Embryonic facial prominence (tissue), 1 donor: Measurements from ENCODE around the gene TNNC2.
A peak's percentile ranks its signal among the peaks of the same experiment; 100 is the strongest.
"Not testable (repeated sequence)": the region's sequence is repeated elsewhere in the genome, so short reads cannot be mapped to it uniquely, and the experiment has no call there.

Source experiments
- DNase-seq: peaks from one replicate; pipeline ENCODE4 v3.0.0-alpha.2; 2016; ENCODE audit errors: extremely low spot score

The TNNC2 gene

GRCh38 chr20:45822857-45823256 is 4.3 kb downstream of the TNNC2 start:
- DNase-seq: no peak

GRCh38 chr20:45821947-45822346 is 5.2 kb downstream of the TNNC2 start:
- DNase-seq: no peak

- no peak for DNase-seq
Observed at GRCh38 chr20:45819466-45819865, 7.6 kb downstream of the TNNC2 start.

- no peak for DNase-seq
Observed at GRCh38 chr20:45818239-45818638, 8.9 kb downstream of the TNNC2 start.

GRCh38 chr20:45817376-45818194 is 9.5 kb downstream of the TNNC2 start:
- DNase-seq: no peak

- no peak for DNase-seq
Observed at GRCh38 chr20:45816951-45817350, 10.2 kb downstream of the TNNC2 start.

GRCh38 chr20:45814314-45814713 is 12.8 kb downstream of the TNNC2 start:
- DNase-seq: no peak

- DNase-seq: no peak
Observed at GRCh38 chr20:45813489-45813888, 13.6 kb downstream of the TNNC2 start.

GRCh38 chr20:45813006-45813340 is 14.1 kb downstream of the TNNC2 start:
- DNase-seq: no peak

GRCh38 chr20:45812157-45813005 is 14.7 kb downstream of the TNNC2 start, which contains the start of gene UBE2C:
TSS of gene UBE2C (plus strand) at chr20:45812644. CDS start at chr20:45812696, 52 bp downstream.
- peak; percentile 96 for DNase-seq

GRCh38 chr20:45810191-45810970 is 16.7 kb downstream of the TNNC2 start:
- no peak for DNase-seq

- no peak for DNase-seq
Observed at GRCh38 chr20:45801851-45802250, 25.3 kb downstream of the TNNC2 start.

- DNase-seq: no peak
Observed at GRCh38 chr20:45798935-45799642, 28.0 kb downstream of the TNNC2 start.

GRCh38 chr20:45797955-45798354 is 29.2 kb downstream of the TNNC2 start:
- not testable (repeated sequence) for DNase-seq

GRCh38 chr20:45797510-45797909 is 29.6 kb downstream of the TNNC2 start:
- not testable (repeated sequence) for DNase-seq

- DNase-seq: no peak
Observed at GRCh38 chr20:45796337-45797065, 30.6 kb downstream of the TNNC2 start.

- no peak for DNase-seq
Observed at GRCh38 chr20:45792317-45793118, 34.6 kb downstream of the TNNC2 start.

- no peak for DNase-seq
Observed at GRCh38 chr20:45788351-45788750, 38.8 kb downstream of the TNNC2 start.

GRCh38 chr20:45783656-45784294 is 43.3 kb downstream of the TNNC2 start:
- DNase-seq: no peak
